Measurements from ENCODE around the gene KCNT2.

Gene KCNT2

DNA sequence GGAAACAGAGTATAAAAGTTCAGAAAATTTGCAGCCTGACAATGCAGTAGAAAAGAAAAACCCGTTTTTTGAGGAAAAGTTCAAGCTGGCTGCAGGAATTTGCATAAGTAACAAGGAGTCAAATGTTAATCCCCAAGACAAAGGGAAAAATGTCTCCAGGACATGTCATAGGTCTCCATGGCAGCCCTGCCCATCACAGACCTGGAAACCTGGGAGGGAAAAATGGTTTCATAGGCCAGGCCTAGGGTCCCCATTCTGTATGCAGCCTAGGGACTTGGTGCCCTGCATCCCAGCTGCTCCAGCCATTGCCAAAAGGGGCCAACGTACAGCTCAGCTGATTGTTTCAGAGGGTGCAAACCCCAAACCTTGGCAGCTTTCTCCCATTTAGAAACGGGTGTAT, 3.6 kb upstream of the KCNT2 start:
- H3K27me3 Mint-ChIP-seq (ENCODE audit: low read depth), result peaks cover 45% of the 10 kb centered on the region
- no peaks in the 10 kb centered on the region for H3K36me3 Mint-ChIP-seq (ENCODE audit: low read depth)
- H3K4me3 Mint-ChIP-seq, result no peak overlapping the region
- peaks cover 7% of the 10 kb centered on the region for H3K4me1 Mint-ChIP-seq (ENCODE audit: low read depth)
- H3K9me3 Mint-ChIP-seq, result no peaks in the 10 kb centered on the region
- H3K27ac Mint-ChIP-seq, result no peak overlapping the region

DNA sequence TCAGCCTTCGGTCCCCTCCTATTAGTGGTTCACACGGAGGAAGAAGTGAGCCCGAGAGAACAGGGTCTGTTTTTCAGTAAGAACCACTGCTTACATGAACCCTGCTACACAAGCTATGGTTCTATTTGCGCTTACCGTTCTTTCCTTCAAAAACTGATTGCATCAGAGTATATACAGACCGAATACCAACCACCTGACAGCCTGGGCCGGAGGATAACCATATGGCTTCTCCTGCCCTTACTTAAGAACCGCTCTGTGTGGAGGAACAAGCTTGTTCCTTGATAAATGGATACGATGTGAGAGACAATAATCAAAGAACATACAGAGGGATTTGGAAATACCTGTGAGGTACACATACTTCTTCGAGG, 1.1 kb upstream of the KCNT2 start:
- Mint-ChIP-seq H3K4me3 (peak overlapping the region; percentile 5), H3K4me1 (ENCODE audit: low read depth) (peaks cover 7% of the 10 kb centered on the region), H3K36me3 (ENCODE audit: low read depth) (no peaks in the 10 kb centered on the region), H3K27ac (no peak overlapping the region), H3K9me3 (no peaks in the 10 kb centered on the region), H3K27me3 (ENCODE audit: low read depth) (peaks cover 51% of the 10 kb centered on the region)

DNA sequence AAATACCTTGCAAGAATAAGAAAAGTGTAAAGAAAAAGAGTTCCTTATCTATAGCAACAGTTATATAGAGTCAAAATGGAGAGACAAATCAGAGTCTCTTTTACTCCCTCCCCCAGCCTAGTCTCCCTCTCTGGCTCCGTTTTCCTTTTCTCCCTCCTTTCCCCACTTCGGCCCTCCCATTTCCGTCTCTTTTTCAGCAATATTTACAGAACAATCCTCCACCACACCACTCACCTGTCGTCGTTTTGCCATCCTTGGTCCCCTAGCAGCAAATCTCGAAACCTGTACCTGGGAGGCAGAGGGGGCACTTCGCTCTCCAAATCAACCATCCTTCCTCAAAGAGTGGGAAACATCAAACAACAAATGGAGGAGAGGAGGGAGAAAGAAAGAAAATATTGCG, 259 bp downstream of the KCNT2 start:
- H3K36me3 Mint-ChIP-seq (ENCODE audit: low read depth), result no peaks in the 10 kb centered on the region
- H3K27ac Mint-ChIP-seq, result no peak overlapping the region
- peaks cover 49% of the 10 kb centered on the region for H3K27me3 Mint-ChIP-seq (ENCODE audit: low read depth)
- no peaks in the 10 kb centered on the region for H3K9me3 Mint-ChIP-seq
- peaks cover 7% of the 10 kb centered on the region for H3K4me1 Mint-ChIP-seq (ENCODE audit: low read depth)
- peak overlapping the region; percentile 52 for H3K4me3 Mint-ChIP-seq

DNA sequence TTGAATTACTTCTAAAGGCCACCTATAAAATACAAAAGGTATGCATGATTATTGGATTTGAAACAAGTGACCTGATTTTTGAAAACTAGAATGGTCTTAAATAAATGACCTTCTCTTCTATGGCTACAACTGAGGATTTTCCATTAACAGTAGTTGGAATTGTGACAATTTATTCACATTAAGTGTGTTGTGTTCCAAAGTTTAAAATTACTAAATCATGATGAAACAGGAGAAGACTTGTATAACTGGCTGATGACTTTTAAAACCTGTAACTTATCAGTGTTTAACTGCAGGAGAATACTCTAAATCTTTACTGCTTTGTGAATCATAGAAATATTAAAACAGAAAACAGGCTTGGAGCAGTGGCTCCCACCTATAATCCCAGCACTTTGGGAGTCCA, 4.6 kb downstream of the KCNT2 start:
- H3K27me3 Mint-ChIP-seq (ENCODE audit: low read depth), result peaks cover 22% of the 10 kb centered on the region

DNA sequence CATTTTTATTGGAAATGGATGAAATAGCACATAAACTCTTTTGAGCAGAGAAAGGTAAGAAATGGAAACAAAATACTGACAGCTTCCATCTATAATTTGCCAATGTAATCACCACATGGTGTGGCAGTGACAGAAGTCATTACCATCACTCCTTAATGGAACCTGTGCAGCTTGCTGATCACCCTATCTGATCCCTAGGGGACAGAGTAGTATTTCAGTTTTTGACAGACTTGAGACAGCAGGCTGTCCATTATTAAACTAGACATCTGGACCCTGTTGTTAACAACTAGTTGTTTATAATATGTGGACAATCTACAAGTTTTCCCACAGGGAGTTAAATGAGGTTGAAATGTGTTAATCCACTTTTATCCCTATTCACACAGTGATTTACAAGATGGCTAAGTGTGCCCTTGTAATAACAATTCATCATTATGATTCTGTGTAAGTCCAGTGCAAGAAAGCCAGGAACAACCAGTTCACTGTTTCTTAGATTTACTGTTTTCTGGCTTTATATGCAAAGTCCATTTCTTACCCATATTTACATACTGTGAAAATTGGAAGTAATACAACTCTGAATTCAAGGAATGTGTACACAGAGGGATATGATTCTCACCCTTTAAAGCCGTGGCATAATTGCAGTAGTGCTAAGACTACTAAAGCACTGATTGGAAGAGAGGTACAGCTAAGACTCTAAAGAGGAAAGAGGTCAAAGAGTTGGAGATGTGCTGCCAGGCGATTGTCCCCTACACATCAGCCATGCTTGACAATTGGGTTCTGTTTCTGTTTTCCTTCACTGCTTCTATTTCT, 9.1 kb downstream of the KCNT2 start:
- Mint-ChIP-seq H3K27ac (no peak overlapping the region), H3K4me1 (ENCODE audit: low read depth) (no peaks in the 10 kb centered on the region), H3K27me3 (ENCODE audit: low read depth) (no peaks in the 10 kb centered on the region), H3K9me3 (no peaks in the 10 kb centered on the region), H3K36me3 (ENCODE audit: low read depth) (no peaks in the 10 kb centered on the region), H3K4me3 (no peak overlapping the region)

More for the DNA sequence above, 4.6 kb downstream of the KCNT2 start:
- no peak overlapping the region for H3K27ac Mint-ChIP-seq
- no peaks in the 10 kb centered on the region for H3K36me3 Mint-ChIP-seq (ENCODE audit: low read depth)
- no peaks in the 10 kb centered on the region for H3K9me3 Mint-ChIP-seq
- H3K4me1 Mint-ChIP-seq (ENCODE audit: low read depth), result peaks cover 5% of the 10 kb centered on the region
- no peak overlapping the region for H3K4me3 Mint-ChIP-seq

DNA sequence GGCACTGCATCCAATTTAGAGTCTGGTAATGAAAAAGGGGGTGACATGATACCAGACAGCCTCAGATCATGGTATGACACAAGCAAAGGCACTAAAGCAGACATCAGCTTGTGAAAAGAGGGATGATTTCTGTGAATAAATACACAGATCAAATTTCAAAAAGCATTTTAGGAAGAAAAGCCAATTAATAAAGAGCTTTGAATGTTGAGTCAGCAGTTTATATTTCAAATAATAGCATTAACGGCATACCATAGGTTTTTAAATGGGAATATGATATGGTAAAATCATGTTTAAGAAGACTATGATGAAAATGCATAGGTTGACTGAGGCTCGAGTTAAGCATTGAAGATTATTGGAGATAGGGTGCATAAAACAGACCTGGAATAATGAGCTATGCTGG, 13.5 kb downstream of the KCNT2 start:
- Mint-ChIP-seq H3K27ac (no peak overlapping the region), H3K4me3 (no peak overlapping the region), H3K9me3 (no peaks in the 10 kb centered on the region), H3K4me1 (ENCODE audit: low read depth) (no peaks in the 10 kb centered on the region), H3K27me3 (ENCODE audit: low read depth) (no peaks in the 10 kb centered on the region), H3K36me3 (ENCODE audit: low read depth) (no peaks in the 10 kb centered on the region)

DNA sequence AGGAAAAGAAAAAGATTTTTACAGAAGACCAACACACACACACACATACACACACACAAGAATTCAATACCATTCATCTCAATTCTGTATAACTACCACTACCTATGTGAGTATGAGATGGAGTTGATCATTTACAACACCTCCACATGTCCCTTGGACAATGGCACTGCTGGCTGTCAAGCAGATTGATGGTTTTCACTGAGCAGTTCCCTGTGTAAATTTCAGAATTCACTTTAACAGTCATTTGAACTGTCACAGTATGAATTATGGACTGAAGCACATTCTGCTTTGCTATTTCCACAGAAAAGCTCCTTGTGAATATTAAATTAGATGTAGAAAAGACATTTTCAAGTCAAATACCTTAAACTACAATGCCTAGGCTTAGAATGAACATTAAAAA, 14.3 kb downstream of the KCNT2 start:
- Mint-ChIP-seq H3K27ac (no peak overlapping the region), H3K27me3 (ENCODE audit: low read depth) (no peaks in the 10 kb centered on the region), H3K4me3 (no peak overlapping the region), H3K9me3 (no peaks in the 10 kb centered on the region), H3K4me1 (ENCODE audit: low read depth) (no peaks in the 10 kb centered on the region), H3K36me3 (ENCODE audit: low read depth) (no peaks in the 10 kb centered on the region)

DNA sequence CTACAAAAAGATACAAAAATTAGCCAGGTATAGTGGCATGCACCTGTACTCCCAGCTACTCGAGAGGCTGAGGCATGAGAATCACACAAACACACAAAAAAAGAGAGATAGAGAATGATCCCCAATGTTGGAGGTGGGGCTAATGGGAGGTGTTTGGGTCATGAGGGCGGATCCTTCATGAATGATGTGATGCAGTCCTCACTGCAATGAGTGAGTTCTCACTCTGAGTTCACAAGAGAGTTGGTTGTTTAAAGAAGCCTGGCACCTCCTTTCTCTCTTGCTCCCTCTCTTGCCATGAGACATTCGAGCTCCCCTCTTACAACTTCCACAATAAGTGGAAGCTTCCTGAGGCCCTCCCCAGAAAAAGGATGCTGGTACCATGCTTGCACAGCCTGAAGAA, 17.3 kb downstream of the KCNT2 start:
- Mint-ChIP-seq H3K27ac (no peak overlapping the region), H3K4me1 (ENCODE audit: low read depth) (no peaks in the 10 kb centered on the region), H3K9me3 (no peaks in the 10 kb centered on the region), H3K36me3 (ENCODE audit: low read depth) (no peaks in the 10 kb centered on the region), H3K4me3 (no peak overlapping the region), H3K27me3 (ENCODE audit: low read depth) (no peaks in the 10 kb centered on the region)

DNA sequence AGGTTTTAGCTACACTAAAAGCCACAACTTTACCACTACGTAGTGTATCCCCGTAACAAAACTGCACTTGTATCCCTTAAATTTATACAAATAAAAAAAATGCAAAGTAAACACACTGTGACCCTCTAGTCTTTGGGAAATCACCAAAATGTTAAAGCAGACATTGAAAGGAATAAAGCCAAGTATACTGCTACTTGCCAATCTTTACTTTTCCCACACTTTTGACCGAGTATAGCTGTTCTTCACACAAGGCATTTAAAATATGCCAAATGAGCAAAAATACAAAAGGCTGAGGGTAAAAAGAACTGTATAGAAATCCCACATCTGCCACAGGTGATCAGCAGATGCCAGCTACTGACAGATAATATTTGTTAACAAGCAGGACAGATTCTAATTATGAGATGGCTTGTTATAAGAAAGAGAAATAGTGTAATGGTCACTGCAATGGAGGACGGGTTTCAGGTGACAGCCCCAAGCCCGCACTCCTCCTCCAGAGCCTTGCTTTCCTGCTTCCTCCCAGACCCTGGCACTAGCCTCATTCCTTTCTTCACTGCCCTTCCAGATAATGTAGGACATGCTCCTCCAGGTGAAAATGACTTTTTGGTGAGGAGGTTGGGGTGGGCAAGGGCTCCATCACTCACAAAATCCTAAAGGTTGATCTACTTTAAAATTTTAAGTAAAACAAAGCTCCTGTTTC, 18.1 kb downstream of the KCNT2 start:
- no peaks in the 10 kb centered on the region for H3K36me3 Mint-ChIP-seq (ENCODE audit: low read depth)
- H3K27me3 Mint-ChIP-seq (ENCODE audit: low read depth), result no peaks in the 10 kb centered on the region
- H3K4me1 Mint-ChIP-seq (ENCODE audit: low read depth), result no peaks in the 10 kb centered on the region
- H3K4me3 Mint-ChIP-seq, result no peak overlapping the region
- H3K27ac Mint-ChIP-seq, result no peak overlapping the region
- H3K9me3 Mint-ChIP-seq, result no peaks in the 10 kb centered on the region

DNA sequence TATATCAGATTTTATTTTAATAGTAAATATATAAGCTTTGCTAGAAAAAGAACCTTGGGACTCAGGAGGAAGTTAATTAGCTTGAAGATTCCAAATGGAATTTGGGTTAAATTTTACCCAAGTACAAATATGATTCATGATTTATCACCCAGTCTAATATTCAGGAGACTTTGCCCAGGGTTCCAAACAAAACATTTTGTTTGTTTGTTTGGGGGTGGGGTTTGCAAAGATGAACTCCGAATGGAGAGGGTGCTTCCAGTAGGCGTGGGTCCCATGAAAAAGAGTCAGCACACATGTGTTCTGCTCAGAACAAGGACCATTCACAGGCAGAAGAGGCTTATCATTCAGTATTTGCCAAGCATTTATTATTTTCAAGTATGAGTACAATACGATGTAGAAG, 23.5 kb downstream of the KCNT2 start:
- no peaks in the 10 kb centered on the region for H3K36me3 Mint-ChIP-seq (ENCODE audit: low read depth)
- no peak overlapping the region for H3K4me3 Mint-ChIP-seq
- H3K4me1 Mint-ChIP-seq (ENCODE audit: low read depth), result no peaks in the 10 kb centered on the region
- H3K9me3 Mint-ChIP-seq, result no peaks in the 10 kb centered on the region
- H3K27ac Mint-ChIP-seq, result no peak overlapping the region
- H3K27me3 Mint-ChIP-seq (ENCODE audit: low read depth), result no peaks in the 10 kb centered on the region

DNA sequence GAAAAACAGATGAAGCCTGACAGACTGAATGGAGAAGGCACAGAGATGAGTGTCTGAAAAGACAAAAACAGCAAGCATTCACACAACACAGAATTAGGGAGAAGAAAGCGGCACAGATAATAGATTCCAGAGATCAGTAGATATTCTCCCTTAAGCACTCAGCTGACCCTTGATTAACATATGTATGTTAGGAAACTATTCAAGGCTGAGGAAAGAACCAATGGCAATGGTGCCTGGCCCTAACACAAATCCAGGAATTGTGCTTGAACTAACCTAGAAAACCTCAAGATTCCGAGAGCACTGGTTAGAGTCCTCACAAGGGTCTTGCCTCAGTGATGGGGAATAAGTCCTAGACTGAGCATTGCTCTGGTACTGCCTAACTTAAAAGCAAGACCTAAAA, 30.9 kb downstream of the KCNT2 start:
- no peak overlapping the region for H3K27ac Mint-ChIP-seq
- no peaks in the 10 kb centered on the region for H3K36me3 Mint-ChIP-seq (ENCODE audit: low read depth)
- no peaks in the 10 kb centered on the region for H3K27me3 Mint-ChIP-seq (ENCODE audit: low read depth)
- H3K4me3 Mint-ChIP-seq, result no peak overlapping the region
- no peaks in the 10 kb centered on the region for H3K4me1 Mint-ChIP-seq (ENCODE audit: low read depth)
- H3K9me3 Mint-ChIP-seq, result no peaks in the 10 kb centered on the region

DNA sequence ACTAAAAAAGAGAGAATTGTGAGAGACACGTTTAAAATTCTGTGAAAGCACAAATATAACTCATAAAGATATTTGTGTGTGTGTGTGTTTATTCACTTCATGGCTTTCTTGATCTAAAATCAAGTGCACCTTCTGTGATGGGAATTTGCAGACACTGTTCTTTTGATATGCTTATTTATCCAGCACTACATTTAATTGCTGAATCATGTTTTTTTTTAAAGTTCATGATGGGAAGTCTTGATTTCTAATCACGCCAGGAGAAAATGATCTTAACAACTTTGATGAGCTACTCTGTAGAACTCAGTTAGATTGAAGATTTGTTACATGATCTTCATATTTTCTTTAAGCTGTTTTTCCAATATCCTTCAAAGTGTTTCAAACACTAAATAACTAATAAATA, 35.0 kb downstream of the KCNT2 start:
- H3K36me3 Mint-ChIP-seq (ENCODE audit: low read depth), result no peaks in the 10 kb centered on the region
- H3K27me3 Mint-ChIP-seq (ENCODE audit: low read depth), result no peaks in the 10 kb centered on the region
- H3K4me3 Mint-ChIP-seq, result no peak overlapping the region
- no peak overlapping the region for H3K27ac Mint-ChIP-seq
- no peaks in the 10 kb centered on the region for H3K9me3 Mint-ChIP-seq
- H3K4me1 Mint-ChIP-seq (ENCODE audit: low read depth), result no peaks in the 10 kb centered on the region

DNA sequence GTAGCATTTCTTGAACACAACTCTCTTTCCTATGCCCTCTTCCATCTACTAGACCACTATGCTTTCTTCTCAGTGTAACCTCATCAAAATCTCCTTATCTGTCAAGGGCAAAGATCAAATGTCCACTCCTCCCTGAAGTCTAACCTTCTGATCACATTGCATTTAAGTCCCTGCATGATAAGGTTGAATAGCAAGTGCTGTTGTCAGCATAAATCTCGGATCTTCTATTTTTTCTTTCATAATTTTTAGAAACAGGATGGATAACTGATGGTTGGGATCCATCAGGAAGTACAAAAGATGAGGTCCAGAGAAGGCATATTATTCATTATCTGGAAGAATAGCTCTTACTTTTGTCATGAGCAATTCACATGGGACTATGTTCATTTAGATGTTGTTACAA, 41.0 kb downstream of the KCNT2 start:
- Mint-ChIP-seq H3K27me3 (ENCODE audit: low read depth) (no peaks in the 10 kb centered on the region), H3K4me1 (ENCODE audit: low read depth) (no peaks in the 10 kb centered on the region), H3K36me3 (ENCODE audit: low read depth) (no peaks in the 10 kb centered on the region), H3K9me3 (peaks cover 4% of the 10 kb centered on the region), H3K27ac (no peak overlapping the region), H3K4me3 (no peak overlapping the region)

DNA sequence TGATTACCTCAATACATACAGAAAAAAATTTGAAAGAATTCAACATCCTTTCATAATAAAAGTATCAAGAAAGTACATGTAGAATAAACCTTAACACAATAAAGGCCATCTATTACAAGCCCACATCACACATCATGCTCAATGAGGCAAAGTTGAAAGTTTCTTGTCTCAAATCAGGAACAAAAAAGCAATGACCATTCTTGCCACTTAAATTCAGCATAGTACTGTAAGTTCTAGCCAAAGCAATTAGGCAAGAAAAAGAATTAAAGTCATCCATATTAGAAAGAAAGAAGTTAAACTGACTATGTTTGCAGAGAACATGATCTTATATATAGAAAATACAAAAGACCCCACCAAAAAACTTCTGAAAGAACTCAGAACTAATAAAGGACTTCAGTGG, 44.5 kb downstream of the KCNT2 start:
- H3K27me3 Mint-ChIP-seq (ENCODE audit: low read depth), result no peaks in the 10 kb centered on the region
- peaks cover 8% of the 10 kb centered on the region for H3K9me3 Mint-ChIP-seq
- no peaks in the 10 kb centered on the region for H3K4me1 Mint-ChIP-seq (ENCODE audit: low read depth)
- no peak overlapping the region for H3K27ac Mint-ChIP-seq
- H3K36me3 Mint-ChIP-seq (ENCODE audit: low read depth), result no peaks in the 10 kb centered on the region
- no peak overlapping the region for H3K4me3 Mint-ChIP-seq

DNA sequence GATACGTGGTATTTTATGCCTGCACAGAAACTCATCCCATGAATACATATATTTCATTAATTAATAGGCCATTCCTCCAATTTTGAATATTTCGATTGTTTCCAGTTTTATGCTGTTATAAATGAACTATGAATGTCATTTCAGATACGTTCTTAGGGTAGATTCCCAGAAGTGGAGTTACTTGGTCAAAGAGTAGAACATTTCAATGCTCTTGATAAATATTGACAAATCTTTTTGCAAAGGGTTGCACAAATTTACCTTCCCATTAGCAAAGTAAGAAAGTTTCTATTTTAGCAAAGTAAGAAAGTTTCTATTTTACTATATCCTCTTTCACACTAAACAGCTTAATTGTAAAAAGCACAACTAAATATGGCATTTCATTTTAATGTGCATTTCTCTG, 48.9 kb downstream of the KCNT2 start:
- no peaks in the 10 kb centered on the region for H3K4me1 Mint-ChIP-seq (ENCODE audit: low read depth)
- peaks cover 6% of the 10 kb centered on the region for H3K9me3 Mint-ChIP-seq
- H3K27ac Mint-ChIP-seq, result no peak overlapping the region
- H3K27me3 Mint-ChIP-seq (ENCODE audit: low read depth), result no peaks in the 10 kb centered on the region
- no peak overlapping the region for H3K4me3 Mint-ChIP-seq
- no peaks in the 10 kb centered on the region for H3K36me3 Mint-ChIP-seq (ENCODE audit: low read depth)
